ENCODE results near the gene CREG1.

DNA sequence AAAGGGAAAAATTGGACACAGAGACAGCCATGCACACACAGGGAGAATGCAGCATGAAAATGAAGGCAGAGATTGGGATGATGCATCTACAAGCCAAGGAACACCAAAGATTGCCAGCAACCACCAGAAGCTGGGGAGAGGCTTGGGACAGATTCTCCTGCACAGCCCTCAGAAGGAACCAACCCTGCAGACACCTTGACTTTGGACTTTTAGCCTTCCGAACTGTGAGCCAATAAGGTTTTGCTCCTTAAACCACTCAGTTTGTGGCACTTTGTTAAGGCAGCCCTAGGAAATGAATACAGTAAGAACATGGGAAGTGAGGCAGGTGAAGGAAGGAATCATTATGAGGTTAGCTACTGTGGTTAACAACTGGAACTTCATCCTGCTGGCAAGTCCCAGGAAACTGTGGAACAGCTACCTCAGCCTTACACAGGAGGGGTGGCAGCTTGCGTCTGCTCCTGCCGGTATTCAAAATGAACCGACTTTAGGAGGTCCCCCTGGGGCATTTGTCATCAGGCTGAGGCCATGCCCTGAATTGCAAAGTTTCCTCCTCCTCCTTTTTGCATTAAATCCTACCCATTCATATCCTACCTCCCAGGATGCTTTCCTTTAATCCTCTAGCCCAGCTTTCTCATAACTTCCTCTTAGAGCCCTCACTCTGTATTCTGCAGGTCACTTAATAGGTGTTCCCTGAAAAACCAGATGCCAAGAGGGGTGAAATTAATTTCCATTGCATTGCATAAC, 50.7 kb downstream of the CREG1 start:
- TF ChIP-seq POLR2AphosphoS5 (IDR thresholded peaks at IDR 0.05) (no peak), CTCF (IDR thresholded peaks at IDR 0.05) (no peak), EP300 (IDR thresholded peaks at IDR 0.05) (no peak)

Measured in sigmoid colon (tissue), 4 donors.